Type B pancreatic cell (in vitro differentiated cells): ENCODE data around the gene MRI1. TPM values are rescaled to one million over a fixed set of nuclear protein-coding genes. Genes with fewer than 3 reads are reported as not detected.
A peak's percentile ranks its signal among the peaks of the same experiment; 100 is the strongest.

Experiments
- DNase-seq: peaks from one replicate; pipeline ENCODE4 v3.0.0; 2021; ENCODE audit warnings: mixed read lengths; ENCODE audit not compliant: unreplicated experiment; ENCODE audit errors: extremely low spot score
- H3K27ac Mint-ChIP-seq: 2 replicates; pipeline ENCODE4 v1.8.0; 2021; ENCODE audit warnings: mild to moderate bottlenecking, mixed read lengths
- H3K27me3 Mint-ChIP-seq: 2 replicates; pipeline ENCODE4 v1.8.0; 2021; ENCODE audit warnings: mixed read lengths
- H3K36me3 Mint-ChIP-seq: 2 replicates; pipeline ENCODE4 v1.8.0; 2021; ENCODE audit warnings: mixed read lengths
- H3K4me1 Mint-ChIP-seq: one replicate; pipeline ENCODE4 v1.8.0; 2021; ENCODE audit warnings: mixed read lengths; ENCODE audit not compliant: unreplicated experiment
- H3K4me3 Mint-ChIP-seq: 2 replicates; pipeline ENCODE4 v1.8.0; 2021; ENCODE audit warnings: mild to moderate bottlenecking, mixed read lengths
- H3K9me3 Mint-ChIP-seq: 2 replicates; pipeline ENCODE4 v1.8.0; 2021; ENCODE audit warnings: mixed read lengths
- CTCF ChIP-seq: fragments of 200-600 bp; sonication (generic); conservative IDR thresholded peaks from 2 replicates; pipeline ENCODE4 v1.5.0; 2021; ENCODE audit warnings: antibody characterized with exemption, mild to moderate bottlenecking
- total RNA-seq: library from RNA; stranded (reverse); gene quantifications from 2 replicates; pipeline ENCODE4 v1.2.1, GENCODE V29; 2021; ENCODE audit warnings: low replicate concordance

The MRI1 gene
- total RNA-seq, 1 donor from 2014 or later, result 27.7 TPM

DNA sequence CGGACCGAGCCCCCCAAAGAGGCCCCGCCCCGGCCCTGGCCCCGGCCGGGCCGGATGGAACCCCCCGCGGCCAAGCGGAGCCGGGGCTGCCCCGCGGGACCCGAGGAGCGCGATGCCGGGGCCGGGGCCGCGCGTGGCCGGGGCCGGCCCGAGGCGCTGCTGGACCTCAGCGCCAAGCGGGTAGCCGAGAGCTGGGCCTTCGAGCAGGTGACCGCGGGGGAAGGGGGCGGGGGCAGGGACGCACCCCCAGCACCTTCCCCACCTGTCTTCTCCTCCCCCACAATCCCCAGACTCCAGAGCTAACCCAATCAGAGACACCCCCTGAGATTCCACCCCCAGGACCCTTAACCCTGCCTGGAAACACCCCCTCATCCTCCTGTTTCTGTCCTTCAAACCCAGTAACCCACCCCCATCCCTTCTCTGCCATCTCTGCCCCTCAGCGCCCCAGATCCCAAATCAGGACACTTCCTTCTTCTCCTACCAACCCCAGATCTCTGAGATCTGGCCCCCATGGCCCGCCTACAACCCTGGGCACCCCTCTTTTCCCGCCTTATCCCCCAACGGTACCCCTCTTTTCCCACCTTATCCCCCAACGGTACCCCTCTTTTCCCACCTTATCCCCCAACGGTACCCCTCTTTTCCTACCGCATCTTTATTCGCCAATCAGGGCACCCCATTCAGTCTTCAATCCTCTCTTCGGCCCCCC is 31.4 kb downstream of the MRI1 start:
- Mint-ChIP-seq H3K9me3 (no peaks in the 10 kb centered on the region), H3K27me3 (no peaks in the 10 kb centered on the region), H3K36me3 (no peaks in the 10 kb centered on the region), H3K4me3 (peak overlapping the region; percentile 98), H3K4me1 (peaks cover 21% of the 10 kb centered on the region), H3K27ac (peak overlapping the region; percentile 100)
- TF ChIP-seq CTCF, result no peak
- no peak for DNase-seq

DNA sequence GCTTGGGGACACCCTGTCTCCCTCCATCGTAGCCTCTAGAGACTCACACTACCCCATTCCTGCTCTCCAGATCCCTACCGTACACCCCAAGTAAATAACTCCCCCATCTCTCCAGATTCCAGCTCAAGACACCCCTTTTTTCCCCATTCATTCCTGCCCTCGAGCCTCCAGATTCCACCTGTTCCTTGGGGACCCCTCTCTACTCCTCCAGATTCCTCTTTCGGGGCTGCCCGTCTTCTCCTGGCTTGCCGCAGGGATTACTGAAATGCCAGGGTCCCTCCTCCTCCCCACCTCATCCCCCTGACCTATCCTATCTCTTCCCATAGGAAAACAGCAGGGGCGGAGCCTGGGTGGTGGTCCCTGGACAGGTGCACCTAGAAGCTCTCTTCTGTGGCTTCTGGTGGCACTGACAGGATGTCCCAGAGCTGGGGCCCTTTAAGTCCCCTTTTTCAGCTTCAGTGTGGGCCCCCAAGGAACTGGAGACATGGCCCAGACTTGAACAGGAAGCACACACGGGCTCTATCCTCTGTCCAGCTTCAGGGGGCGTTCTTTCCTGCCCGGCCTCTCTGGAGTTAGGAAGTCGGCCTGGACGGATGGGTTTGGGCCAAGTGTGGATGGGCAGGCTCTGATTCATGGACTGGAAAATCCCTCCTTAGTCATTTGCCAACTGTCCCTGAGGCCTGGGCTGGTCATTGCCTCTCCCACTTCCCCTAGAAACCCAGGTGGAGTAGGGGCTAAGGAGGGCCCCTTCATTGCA is 32.2 kb downstream of the MRI1 start:
- no peak for DNase-seq
- peak overlapping the region; percentile 90 for H3K4me3 Mint-ChIP-seq
- no peaks in the 10 kb centered on the region for H3K9me3 Mint-ChIP-seq
- H3K36me3 Mint-ChIP-seq, result peaks cover 4% of the 10 kb centered on the region
- H3K27me3 Mint-ChIP-seq, result no peaks in the 10 kb centered on the region
- H3K4me1 Mint-ChIP-seq, result peaks cover 21% of the 10 kb centered on the region
- H3K27ac Mint-ChIP-seq, result peak overlapping the region; percentile 89
- no peak for TF ChIP-seq CTCF

- Mint-ChIP-seq H3K27ac (peak overlapping the region; percentile 89), H3K36me3 (peaks cover 4% of the 10 kb centered on the region), H3K9me3 (no peaks in the 10 kb centered on the region), H3K4me3 (peak overlapping the region; percentile 90), H3K27me3 (no peaks in the 10 kb centered on the region), H3K4me1 (peaks cover 21% of the 10 kb centered on the region)
- no peak for TF ChIP-seq CTCF
- no peak for DNase-seq
Measured at GRCh38 chr19:13797058-13797440, 32.7 kb downstream of the MRI1 start.

DNA sequence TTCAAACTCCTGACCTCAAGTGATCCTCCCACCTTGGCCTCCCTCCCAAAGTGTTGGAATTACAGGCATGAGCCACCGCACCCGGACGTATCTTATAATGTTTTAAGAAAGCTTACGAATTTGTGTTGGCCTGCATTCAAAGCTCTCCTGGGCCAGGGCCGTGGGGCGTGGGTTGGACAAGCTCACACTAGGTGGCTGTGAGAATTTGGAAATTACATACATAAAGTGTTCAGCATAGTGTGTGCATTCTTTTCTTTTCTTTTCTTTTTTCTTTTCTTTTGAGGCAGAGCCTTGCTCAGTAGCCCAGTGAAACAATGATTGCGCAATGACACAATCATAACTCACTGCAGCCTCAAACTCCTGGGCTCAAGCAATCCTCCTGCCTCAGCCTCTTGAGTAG is 33.5 kb downstream of the MRI1 start:
- peak overlapping the region; percentile 75 for H3K4me3 Mint-ChIP-seq
- peak overlapping the region; percentile 83 for H3K27ac Mint-ChIP-seq
- TF ChIP-seq CTCF, result no peak

DNA sequence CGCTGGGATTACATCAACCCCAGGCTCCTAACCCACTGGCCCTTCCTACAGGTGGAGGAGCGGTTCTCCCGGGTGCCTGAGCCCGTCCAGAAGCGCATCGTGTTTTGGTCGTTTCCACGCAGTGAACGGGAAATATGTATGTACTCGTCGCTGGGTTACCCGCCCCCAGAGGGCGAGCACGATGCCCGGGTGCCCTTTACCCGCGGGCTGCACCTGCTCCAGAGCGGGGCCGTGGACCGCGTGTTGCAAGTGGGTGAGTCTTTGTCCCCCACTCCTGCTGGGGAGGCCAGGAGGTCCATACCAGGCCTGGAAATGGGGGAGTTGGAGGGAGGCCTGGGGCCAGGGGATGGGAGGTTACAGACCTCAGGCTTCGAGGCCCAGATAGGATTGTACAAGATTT is 35.3 kb downstream of the MRI1 start:
- H3K36me3 Mint-ChIP-seq, result peaks cover 4% of the 10 kb centered on the region
- no peak overlapping the region for H3K4me3 Mint-ChIP-seq
- TF ChIP-seq CTCF, result no peak
- H3K4me1 Mint-ChIP-seq, result peaks cover 15% of the 10 kb centered on the region
- no peak overlapping the region for H3K27ac Mint-ChIP-seq
- H3K9me3 Mint-ChIP-seq, result no peaks in the 10 kb centered on the region
- no peak for DNase-seq
- no peaks in the 10 kb centered on the region for H3K27me3 Mint-ChIP-seq

More for the DNA sequence above, 33.5 kb downstream of the MRI1 start:
- DNase-seq, result no peak
- Mint-ChIP-seq H3K4me1 (peaks cover 21% of the 10 kb centered on the region), H3K9me3 (no peaks in the 10 kb centered on the region), H3K27me3 (no peaks in the 10 kb centered on the region), H3K36me3 (peaks cover 4% of the 10 kb centered on the region)
